ENCODE results near the gene MARVELD2.

DNA sequence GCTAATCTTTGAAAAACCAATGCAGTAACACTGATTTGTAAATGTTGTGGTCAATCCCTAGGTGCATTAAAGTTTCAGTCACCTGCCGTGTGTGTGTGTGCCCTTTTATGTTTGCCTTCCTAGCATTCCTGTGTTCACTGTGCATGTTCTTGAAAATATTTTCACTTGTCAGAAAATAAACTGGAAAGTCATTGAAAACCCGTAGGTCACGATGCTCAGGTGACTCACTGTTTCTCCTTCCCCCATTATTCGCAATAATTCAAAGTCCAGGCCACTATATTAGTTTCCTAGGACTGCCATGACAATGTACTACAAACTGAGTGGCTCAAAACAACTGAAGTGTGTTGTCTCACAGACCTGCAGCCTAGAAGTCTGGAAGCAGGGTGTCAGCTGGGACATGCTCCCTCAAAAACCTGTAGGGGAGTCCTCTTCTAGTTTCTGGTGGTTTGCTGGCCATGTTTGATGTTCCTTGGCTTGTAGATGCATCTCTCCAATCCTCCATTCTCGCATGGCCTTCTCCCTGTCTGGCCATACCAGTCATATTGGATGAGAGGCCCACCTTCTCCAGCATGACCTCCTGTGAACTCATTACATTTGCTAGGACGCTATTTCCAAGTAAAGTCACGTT, 29.3 kb downstream of the MARVELD2 start:
- TF ChIP-seq, protein P1, sequence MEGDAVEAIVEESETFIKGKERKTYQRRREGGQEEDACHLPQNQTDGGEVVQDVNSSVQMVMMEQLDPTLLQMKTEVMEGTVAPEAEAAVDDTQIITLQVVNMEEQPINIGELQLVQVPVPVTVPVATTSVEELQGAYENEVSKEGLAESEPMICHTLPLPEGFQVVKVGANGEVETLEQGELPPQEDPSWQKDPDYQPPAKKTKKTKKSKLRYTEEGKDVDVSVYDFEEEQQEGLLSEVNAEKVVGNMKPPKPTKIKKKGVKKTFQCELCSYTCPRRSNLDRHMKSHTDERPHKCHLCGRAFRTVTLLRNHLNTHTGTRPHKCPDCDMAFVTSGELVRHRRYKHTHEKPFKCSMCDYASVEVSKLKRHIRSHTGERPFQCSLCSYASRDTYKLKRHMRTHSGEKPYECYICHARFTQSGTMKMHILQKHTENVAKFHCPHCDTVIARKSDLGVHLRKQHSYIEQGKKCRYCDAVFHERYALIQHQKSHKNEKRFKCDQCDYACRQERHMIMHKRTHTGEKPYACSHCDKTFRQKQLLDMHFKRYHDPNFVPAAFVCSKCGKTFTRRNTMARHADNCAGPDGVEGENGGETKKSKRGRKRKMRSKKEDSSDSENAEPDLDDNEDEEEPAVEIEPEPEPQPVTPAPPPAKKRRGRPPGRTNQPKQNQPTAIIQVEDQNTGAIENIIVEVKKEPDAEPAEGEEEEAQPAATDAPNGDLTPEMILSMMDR (IDR thresholded peaks at IDR 0.05) = no peak
- TF ChIP-seq EP300 (IDR thresholded peaks at IDR 0.05; ENCODE audit: low read depth) = no peak
- no peak for TF ChIP-seq POLR2A (IDR thresholded peaks at IDR 0.05)
